Gastroesophageal sphincter (tissue), 4 donors: ENCODE measurements around the gene PI4KB. TPM values are rescaled to one million over a fixed set of nuclear protein-coding genes. Genes with fewer than 3 reads are reported as not detected.
"Not testable (repeated sequence)": the region's sequence is repeated elsewhere in the genome, so short reads cannot be mapped to it uniquely, and the experiment has no call there.

Experiments used
- ATAC-seq: fragments of 150-250 bp; one replicate; pipeline ENCODE4 v1.9.1; 2016; ENCODE audit warnings: mild to moderate bottlenecking, moderate library complexity
- H3K27ac ChIP-seq, 4 donors: fragments of 200-600 bp; sonication (generic) in 3 of 4; 1 replicate in 3 of 4; 2 replicates in 1 of 4; pipeline ENCODE4 v1.5.1; 2016 to 2019
- H3K27me3 ChIP-seq: fragments of 200-600 bp; sonication (generic); one replicate; pipeline ENCODE4 v1.5.1; 2019
- H3K36me3 ChIP-seq, 2 donors: fragments of 200-600 bp; sonication (generic); one replicate each; pipeline ENCODE4 v1.5.1; 2019; ENCODE audit warnings: control low read depth in 1 of 2
- H3K4me1 ChIP-seq, 3 donors: fragments of 200-600 bp; sonication (generic); 1 replicate in 2 of 3; 2 replicates in 1 of 3; pipeline ENCODE4 v1.5.1; 2016 to 2019; ENCODE audit warnings: control low read depth in 2 of 3
- H3K4me3 ChIP-seq, 2 donors: fragments of 200-600 bp; sonication (generic); one replicate each; pipeline ENCODE4 v1.5.1; 2019; ENCODE audit warnings: mild to moderate bottlenecking in 1 of 2, moderate library complexity in 1 of 2
- H3K9me3 ChIP-seq, 3 donors: fragments of 200-600 bp; sonication (generic); one replicate each; pipeline ENCODE4 v1.5.1; 2017 to 2019; ENCODE audit warnings: control low read depth in 2 of 3
- CTCF ChIP-seq, 4 experiments: fragments of 200-600 bp in 2 of 4; fragments of 450-650 bp in 2 of 4; sonication (generic) in 1 of 4; IDR thresholded peaks; one replicate each; pipeline ENCODE4 v1.5.1; 2017 to 2019; ENCODE audit warnings: antibody characterized with exemption in 4 of 4, mild to moderate bottlenecking in 2 of 4, moderate library complexity in 2 of 4
- EP300 ChIP-seq: sonication (generic); formaldehyde crosslinking; IDR thresholded peaks from one replicate; pipeline ENCODE4 v1.6.1; 2017; ENCODE audit warnings: antibody characterized with exemption, mild to moderate bottlenecking
- POLR2A ChIP-seq, 2 donors: fragments of 450-650 bp; IDR thresholded peaks; one replicate each; pipeline ENCODE4 v1.6.1; 2017; ENCODE audit warnings: antibody characterized with exemption in 2 of 2, mild to moderate bottlenecking in 2 of 2, moderate library complexity in 1 of 2
- POLR2AphosphoS5 ChIP-seq: sonication (generic); formaldehyde crosslinking; IDR thresholded peaks from one replicate; pipeline ENCODE4 v1.6.1; 2017; ENCODE audit warnings: antibody characterized with exemption
- WGBS, 2 donors: methylation state at CpG; one replicate each; pipeline ENCODE4 v1.1.5; 2018; ENCODE audit warnings: low coverage in 1 of 2; 5-methylcytosine and 5-hydroxymethylcytosine counted together
- total RNA-seq, 4 donors: library from RNA; depleted of rRNA; stranded (reverse); fragments of >200 nt; gene quantifications; one replicate each; pipeline ENCODE4 v1.1.0, GENCODE V29; 2016

Gene PI4KB
- total RNA-seq, 4 donors from 2014 or later, result 95.0 to 104 (median 97.9) TPM

- Histone ChIP-seq H3K4me1 (peaks cover 0 to 29% (median 9%) of the 10 kb centered on the region in 3 donors), H3K27ac (peak overlapping the region; percentile 95 to 97 (median 96)), H3K4me3 (peak overlapping the region; percentile 68 to 93), H3K36me3 (peaks cover 0 to 17% of the 10 kb centered on the region in 2 donors), H3K9me3 (no peaks in the 10 kb centered on the region), H3K27me3 (no peaks in the 10 kb centered on the region)
- ATAC-seq, result peak; percentile 83
- 0% methylated on average over 7 to 19 of the region's 48 CpGs for WGBS, 2 donors
- no peak for TF ChIP-seq EP300
- peak in 3 of 4 experiments; percentile 50 to 66 (median 61) for TF ChIP-seq CTCF (IDR thresholded peaks at IDR 0.05)
- peak; percentile 68 for TF ChIP-seq POLR2AphosphoS5
- TF ChIP-seq POLR2A (IDR thresholded peaks at IDR 0.05), result peak; percentile 35 to 47
These were observed 45.8 kb downstream of the PI4KB start for GRCh38 chr1:151281225-151281968.

GRCh38 chr1:151277249-151277648 is 50.0 kb downstream of the PI4KB start:
- WGBS, 2 donors, result 75 to 85% methylated on average over 2 of the region's 2 CpGs
- no peak overlapping the region for H3K4me3 ChIP-seq
- no peak overlapping the region for H3K27ac ChIP-seq
- no peaks in the 10 kb centered on the region for H3K27me3 ChIP-seq
- TF ChIP-seq CTCF (IDR thresholded peaks at IDR 0.05) (no peak), POLR2AphosphoS5 (no peak), POLR2A (IDR thresholded peaks at IDR 0.05) (no peak), EP300 (no peak)
- ATAC-seq, result no peak
- H3K4me1 ChIP-seq, result peaks cover 0 to 6% (median 0%) of the 10 kb centered on the region in 3 donors
- H3K9me3 ChIP-seq, result no peaks in the 10 kb centered on the region
- H3K36me3 ChIP-seq, result peaks cover 0 to 7% of the 10 kb centered on the region in 2 donors

DNA sequence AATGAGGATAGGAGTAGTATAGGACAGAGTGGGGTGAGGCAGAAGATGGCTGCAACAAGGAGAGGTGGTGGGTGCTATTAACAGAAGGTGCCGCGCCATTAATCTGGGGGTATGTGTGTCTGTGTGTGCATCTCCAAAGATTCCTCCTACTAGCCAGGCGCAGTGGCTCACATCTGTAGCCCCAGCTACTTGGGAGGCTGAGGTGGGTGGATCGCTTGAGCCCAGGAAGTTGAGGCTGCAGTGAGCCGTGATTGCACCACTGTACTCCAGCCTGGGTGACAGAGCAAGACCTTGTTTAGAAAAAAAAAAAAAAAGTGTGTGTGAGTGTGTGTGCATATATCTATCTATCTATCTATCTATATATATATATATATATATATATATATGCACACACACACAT is 51.9 kb downstream of the PI4KB start:
- H3K27me3 ChIP-seq, H3K9me3 ChIP-seq, H3K27ac ChIP-seq, H3K4me3 ChIP-seq, ATAC-seq, H3K4me1 ChIP-seq: not testable (repeated sequence)
- WGBS, 2 donors, result 84 to 100% methylated on average over 3 to 5 of the region's 5 CpGs
- peaks cover 0 to 13% of the 10 kb centered on the region in 2 donors for H3K36me3 ChIP-seq

DNA sequence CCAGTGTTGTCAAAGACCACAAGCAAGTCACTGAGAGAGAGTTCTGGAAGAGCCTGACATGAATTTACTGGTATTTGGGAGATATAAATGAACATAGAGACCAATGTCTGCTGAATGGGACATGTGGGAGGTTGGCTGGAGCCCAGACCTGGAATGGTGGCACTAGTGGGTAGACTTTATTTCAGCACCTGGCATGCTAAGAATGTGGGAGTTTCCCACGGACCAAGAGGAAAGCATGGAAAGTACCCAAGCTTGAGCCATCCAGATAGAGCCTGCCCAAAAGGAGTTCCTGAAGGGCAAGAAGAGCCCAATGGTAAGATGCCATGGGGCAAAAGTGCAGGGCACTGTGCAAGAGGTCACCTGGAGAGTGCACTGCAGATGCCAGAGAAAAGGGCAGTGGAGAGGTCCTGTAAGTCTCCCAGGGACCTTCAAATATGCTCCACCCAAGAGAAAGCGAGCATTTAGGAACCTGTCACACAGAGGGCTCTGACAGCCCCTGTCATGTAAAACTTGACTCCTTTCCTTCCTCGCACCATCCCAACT is 53.2 kb downstream of the PI4KB start:
- H3K27ac ChIP-seq, result no peak overlapping the region
- 17 to 74% methylated on average over 1 to 2 of the region's 3 CpGs for WGBS, 2 donors
- H3K4me3 ChIP-seq, result no peak overlapping the region
- no peaks in the 10 kb centered on the region for H3K4me1 ChIP-seq
- no peaks in the 10 kb centered on the region for H3K27me3 ChIP-seq
- peaks cover 0 to 27% of the 10 kb centered on the region in 2 donors for H3K36me3 ChIP-seq
- H3K9me3 ChIP-seq, result no peaks in the 10 kb centered on the region
- ATAC-seq, result no peak
- no peak for TF ChIP-seq POLR2A (IDR thresholded peaks at IDR 0.05)
- no peak for TF ChIP-seq CTCF (IDR thresholded peaks at IDR 0.05)
- no peak for TF ChIP-seq EP300
- no peak for TF ChIP-seq POLR2AphosphoS5

DNA sequence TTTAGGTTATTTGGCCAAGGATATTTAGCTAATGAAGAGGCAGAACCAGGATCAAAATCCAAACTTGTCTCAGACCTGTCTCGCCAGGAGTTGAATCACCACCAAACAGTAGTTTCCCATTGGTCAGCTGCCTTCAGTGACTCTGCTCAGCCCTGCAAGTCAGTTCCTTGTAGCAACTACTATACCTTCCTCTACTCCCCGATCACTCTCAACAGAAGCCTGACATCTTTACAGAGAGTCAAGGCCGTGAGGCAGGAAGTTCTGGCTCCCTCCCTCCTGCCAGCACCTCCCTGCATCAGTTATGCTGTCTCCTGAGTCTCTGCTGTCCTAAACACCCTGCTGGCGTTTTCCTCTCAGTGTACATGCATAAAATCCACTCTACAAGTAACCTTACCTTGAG is 59.5 kb downstream of the PI4KB start:
- no peak for ATAC-seq
- no peaks in the 10 kb centered on the region for H3K4me1 ChIP-seq
- no peak overlapping the region for H3K4me3 ChIP-seq
- H3K9me3 ChIP-seq, result no peaks in the 10 kb centered on the region
- H3K36me3 ChIP-seq, result peaks cover 0 to 87% of the 10 kb centered on the region in 2 donors
- H3K27me3 ChIP-seq, result no peaks in the 10 kb centered on the region
- no peak overlapping the region for H3K27ac ChIP-seq
- no peak for TF ChIP-seq POLR2AphosphoS5
- no peak for TF ChIP-seq POLR2A (IDR thresholded peaks at IDR 0.05)
- TF ChIP-seq CTCF (IDR thresholded peaks at IDR 0.05), result no peak
- TF ChIP-seq EP300, result no peak
- 73 to 75% methylated on average over 2 to 4 of the region's 4 CpGs for WGBS, 2 donors
